Measurements from ENCODE around the gene MICAL3.
"Not testable (repeated sequence)": the region's sequence is repeated elsewhere in the genome, so short reads cannot be mapped to it uniquely, and the experiment has no call there.

The MICAL3 gene

GRCh38 chr22:18024276-18024939, at the start of gene MICAL3:
TSS of gene MICAL3 (minus strand) at chr22:18024561. CDS start at chr22:17906812, 117,749 bp downstream.
- DNase-seq (ENCODE audit: low read depth in 2 of 2), result peak; percentile 48 to 62

GRCh38 chr22:18073927-18074326, 49.6 kb upstream of the MICAL3 start:
- DNase-seq (ENCODE audit: low read depth in 2 of 2), result not testable (repeated sequence)

- no peak for DNase-seq (ENCODE audit: low read depth in 2 of 2)
Measured at GRCh38 chr22:18073467-18073866, 49.1 kb upstream of the MICAL3 start.

- no peak for DNase-seq (ENCODE audit: low read depth in 2 of 2)
Measured at GRCh38 chr22:18071968-18072310, 47.6 kb upstream of the MICAL3 start.

GRCh38 chr22:18071307-18071967, 47.1 kb upstream of the MICAL3 start:
- not testable (repeated sequence) for DNase-seq (ENCODE audit: low read depth in 2 of 2)

GRCh38 chr22:18070556-18071306, 46.4 kb upstream of the MICAL3 start:
- no peak for DNase-seq (ENCODE audit: low read depth in 2 of 2)

GRCh38 chr22:18070041-18070440, 45.7 kb upstream of the MICAL3 start:
- no peak for DNase-seq (ENCODE audit: low read depth in 2 of 2)

- DNase-seq (ENCODE audit: low read depth in 2 of 2), result no peak
Measured at GRCh38 chr22:18069041-18069440, 44.7 kb upstream of the MICAL3 start.

GRCh38 chr22:18068381-18068988, 44.1 kb upstream of the MICAL3 start:
- DNase-seq (ENCODE audit: low read depth in 2 of 2), result no peak

GRCh38 chr22:18067548-18068341, 43.4 kb upstream of the MICAL3 start:
- DNase-seq (ENCODE audit: low read depth in 2 of 2), result no peak

- no peak for DNase-seq (ENCODE audit: low read depth in 2 of 2)
Measured at GRCh38 chr22:18067121-18067520, 42.8 kb upstream of the MICAL3 start.

GRCh38 chr22:18066181-18066859, 42.0 kb upstream of the MICAL3 start:
- DNase-seq (ENCODE audit: low read depth in 2 of 2), result no peak

- no peak for DNase-seq (ENCODE audit: low read depth in 2 of 2)
Measured at GRCh38 chr22:18065256-18065655, 40.9 kb upstream of the MICAL3 start.

- no peak for DNase-seq (ENCODE audit: low read depth in 2 of 2)
Measured at GRCh38 chr22:18064636-18065035, 40.3 kb upstream of the MICAL3 start.

GRCh38 chr22:18063715-18064114, 39.4 kb upstream of the MICAL3 start:
- not testable (repeated sequence) for DNase-seq (ENCODE audit: low read depth in 2 of 2)

- DNase-seq (ENCODE audit: low read depth in 2 of 2), result no peak
Measured at GRCh38 chr22:18063306-18063705, 38.9 kb upstream of the MICAL3 start.

GRCh38 chr22:18062421-18062820, 38.1 kb upstream of the MICAL3 start:
- no peak for DNase-seq (ENCODE audit: low read depth in 2 of 2)

- DNase-seq (ENCODE audit: low read depth in 2 of 2), result no peak
Measured at GRCh38 chr22:18060646-18061620, 36.6 kb upstream of the MICAL3 start.

- no peak for DNase-seq (ENCODE audit: low read depth in 2 of 2)
Measured at GRCh38 chr22:18059991-18060390, 35.6 kb upstream of the MICAL3 start.

- DNase-seq (ENCODE audit: low read depth in 2 of 2), result no peak
Measured at GRCh38 chr22:18059473-18059872, 35.1 kb upstream of the MICAL3 start.

Data from stimulated activated CD4-positive, alpha-beta T cell treated with anti-CD3 and anti-CD28 coated beads, Interleukin-1b, Interleukin-23, amount 100 ng/mL, for 4 hours (primary cell).